ENCODE results near the gene GYS2.
"Not testable (repeated sequence)": the region's sequence is repeated elsewhere in the genome, so short reads cannot be mapped to it uniquely, and the experiment has no call there.

Gene GYS2

GRCh38 chr12:21606175-21606574 lies 1.5 kb upstream of the GYS2 start:
- Histone ChIP-seq H3K9me3 (ENCODE audit: control insufficient read depth, insufficient read depth, low read length) (no peaks in the 10 kb centered on the region), H3K36me3 (ENCODE audit: control insufficient read depth, insufficient read depth, low read length) (no peaks in the 10 kb centered on the region), H3K4me1 (ENCODE audit: control insufficient read depth, insufficient read depth, low read length) (no peaks in the 10 kb centered on the region), H3K27ac (ENCODE audit: low read length) (no peak overlapping the region), H3K4me3 (ENCODE audit: low read length) (no peak overlapping the region), H3K27me3 (ENCODE audit: control insufficient read depth, insufficient read depth, low read length) (no peaks in the 10 kb centered on the region)
- no CpG with 5 or more reads among the region's 1 CpG for WGBS (ENCODE audit: insufficient coverage, insufficient read length)
- no peak for DNase-seq (ENCODE audit: low read depth, low spot score)

GRCh38 chr12:21602774-21603173 lies 1.9 kb downstream of the GYS2 start:
- no peak for DNase-seq (ENCODE audit: low read depth, low spot score)
- WGBS (ENCODE audit: insufficient coverage, insufficient read length): no CpG with 5 or more reads among the region's 2 CpGs
- Histone ChIP-seq H3K4me3 (ENCODE audit: low read length) (no peak overlapping the region), H3K27ac (ENCODE audit: low read length) (no peak overlapping the region), H3K9me3 (ENCODE audit: control insufficient read depth, insufficient read depth, low read length) (no peaks in the 10 kb centered on the region), H3K36me3 (ENCODE audit: control insufficient read depth, insufficient read depth, low read length) (no peaks in the 10 kb centered on the region), H3K4me1 (ENCODE audit: control insufficient read depth, insufficient read depth, low read length) (no peaks in the 10 kb centered on the region), H3K27me3 (ENCODE audit: control insufficient read depth, insufficient read depth, low read length) (no peaks in the 10 kb centered on the region)

- Histone ChIP-seq H3K27me3 (ENCODE audit: control insufficient read depth, insufficient read depth, low read length) (no peaks in the 10 kb centered on the region), H3K9me3 (ENCODE audit: control insufficient read depth, insufficient read depth, low read length) (no peaks in the 10 kb centered on the region), H3K27ac (ENCODE audit: low read length) (no peak overlapping the region), H3K4me3 (ENCODE audit: low read length) (no peak overlapping the region), H3K4me1 (ENCODE audit: control insufficient read depth, insufficient read depth, low read length) (no peaks in the 10 kb centered on the region), H3K36me3 (ENCODE audit: control insufficient read depth, insufficient read depth, low read length) (no peaks in the 10 kb centered on the region)
- DNase-seq (ENCODE audit: low read depth, low spot score): no peak
- no CpG with 5 or more reads among the region's 5 CpGs for WGBS (ENCODE audit: insufficient coverage, insufficient read length)
These were observed 4.5 kb downstream of the GYS2 start for GRCh38 chr12:21600196-21600595.

- no peak overlapping the region for H3K4me3 ChIP-seq (ENCODE audit: low read length)
- no peaks in the 10 kb centered on the region for H3K9me3 ChIP-seq (ENCODE audit: control insufficient read depth, insufficient read depth, low read length)
- H3K27ac ChIP-seq (ENCODE audit: low read length): no peak overlapping the region
- no peaks in the 10 kb centered on the region for H3K4me1 ChIP-seq (ENCODE audit: control insufficient read depth, insufficient read depth, low read length)
- no peaks in the 10 kb centered on the region for H3K36me3 ChIP-seq (ENCODE audit: control insufficient read depth, insufficient read depth, low read length)
- DNase-seq (ENCODE audit: low read depth, low spot score): no peak
- no CpG with 5 or more reads among the region's 3 CpGs for WGBS (ENCODE audit: insufficient coverage, insufficient read length)
- H3K27me3 ChIP-seq (ENCODE audit: control insufficient read depth, insufficient read depth, low read length): no peaks in the 10 kb centered on the region
These were observed 5.3 kb downstream of the GYS2 start for GRCh38 chr12:21599143-21599999.

GRCh38 chr12:21598651-21599050 lies 6.0 kb downstream of the GYS2 start:
- H3K9me3 ChIP-seq (ENCODE audit: control insufficient read depth, insufficient read depth, low read length): no peaks in the 10 kb centered on the region
- H3K4me1 ChIP-seq (ENCODE audit: control insufficient read depth, insufficient read depth, low read length): no peaks in the 10 kb centered on the region
- H3K27me3 ChIP-seq (ENCODE audit: control insufficient read depth, insufficient read depth, low read length): no peaks in the 10 kb centered on the region
- H3K4me3 ChIP-seq (ENCODE audit: low read length): no peak overlapping the region
- no peak for DNase-seq (ENCODE audit: low read depth, low spot score)
- no peak overlapping the region for H3K27ac ChIP-seq (ENCODE audit: low read length)
- no CpG with 5 or more reads among the region's 4 CpGs for WGBS (ENCODE audit: insufficient coverage, insufficient read length)
- no peaks in the 10 kb centered on the region for H3K36me3 ChIP-seq (ENCODE audit: control insufficient read depth, insufficient read depth, low read length)

- H3K27me3 ChIP-seq (ENCODE audit: control insufficient read depth, insufficient read depth, low read length); H3K9me3 ChIP-seq (ENCODE audit: control insufficient read depth, insufficient read depth, low read length); H3K4me3 ChIP-seq (ENCODE audit: low read length); H3K36me3 ChIP-seq (ENCODE audit: control insufficient read depth, insufficient read depth, low read length); H3K27ac ChIP-seq (ENCODE audit: low read length); H3K4me1 ChIP-seq (ENCODE audit: control insufficient read depth, insufficient read depth, low read length); DNase-seq (ENCODE audit: low read depth, low spot score): not testable (repeated sequence)
These were observed 9.3 kb downstream of the GYS2 start for GRCh38 chr12:21595356-21595755.

- Histone ChIP-seq H3K36me3 (ENCODE audit: control insufficient read depth, insufficient read depth, low read length) (no peaks in the 10 kb centered on the region), H3K4me3 (ENCODE audit: low read length) (no peak overlapping the region), H3K27me3 (ENCODE audit: control insufficient read depth, insufficient read depth, low read length) (no peaks in the 10 kb centered on the region), H3K4me1 (ENCODE audit: control insufficient read depth, insufficient read depth, low read length) (no peaks in the 10 kb centered on the region), H3K27ac (ENCODE audit: low read length) (no peak overlapping the region), H3K9me3 (ENCODE audit: control insufficient read depth, insufficient read depth, low read length) (no peaks in the 10 kb centered on the region)
- no peak for DNase-seq (ENCODE audit: low read depth, low spot score)
- no CpG with 5 or more reads among the region's 3 CpGs for WGBS (ENCODE audit: insufficient coverage, insufficient read length)
These were observed 19.2 kb downstream of the GYS2 start for GRCh38 chr12:21585485-21585884.

GRCh38 chr12:21584403-21585182 lies 20.1 kb downstream of the GYS2 start:
- not testable (repeated sequence) for H3K27ac ChIP-seq (ENCODE audit: low read length); H3K4me3 ChIP-seq (ENCODE audit: low read length); H3K4me1 ChIP-seq (ENCODE audit: control insufficient read depth, insufficient read depth, low read length); DNase-seq (ENCODE audit: low read depth, low spot score); H3K9me3 ChIP-seq (ENCODE audit: control insufficient read depth, insufficient read depth, low read length); H3K27me3 ChIP-seq (ENCODE audit: control insufficient read depth, insufficient read depth, low read length); H3K36me3 ChIP-seq (ENCODE audit: control insufficient read depth, insufficient read depth, low read length)
- no CpG with 5 or more reads among the region's 5 CpGs for WGBS (ENCODE audit: insufficient coverage, insufficient read length)

GRCh38 chr12:21583587-21583986 lies 21.1 kb downstream of the GYS2 start:
- WGBS (ENCODE audit: insufficient coverage, insufficient read length): no CpG with 5 or more reads among the region's 4 CpGs
- Histone ChIP-seq H3K27ac (ENCODE audit: low read length) (no peak overlapping the region), H3K27me3 (ENCODE audit: control insufficient read depth, insufficient read depth, low read length) (no peaks in the 10 kb centered on the region), H3K4me3 (ENCODE audit: low read length) (no peak overlapping the region), H3K9me3 (ENCODE audit: control insufficient read depth, insufficient read depth, low read length) (no peaks in the 10 kb centered on the region), H3K4me1 (ENCODE audit: control insufficient read depth, insufficient read depth, low read length) (no peaks in the 10 kb centered on the region), H3K36me3 (ENCODE audit: control insufficient read depth, insufficient read depth, low read length) (no peaks in the 10 kb centered on the region)
- DNase-seq (ENCODE audit: low read depth, low spot score): no peak

- no peaks in the 10 kb centered on the region for H3K36me3 ChIP-seq (ENCODE audit: control insufficient read depth, insufficient read depth, low read length)
- no CpG with 5 or more reads among the region's 4 CpGs for WGBS (ENCODE audit: insufficient coverage, insufficient read length)
- DNase-seq (ENCODE audit: low read depth, low spot score): no peak
- no peaks in the 10 kb centered on the region for H3K9me3 ChIP-seq (ENCODE audit: control insufficient read depth, insufficient read depth, low read length)
- H3K27ac ChIP-seq (ENCODE audit: low read length): no peak overlapping the region
- no peaks in the 10 kb centered on the region for H3K4me1 ChIP-seq (ENCODE audit: control insufficient read depth, insufficient read depth, low read length)
- no peak overlapping the region for H3K4me3 ChIP-seq (ENCODE audit: low read length)
- no peaks in the 10 kb centered on the region for H3K27me3 ChIP-seq (ENCODE audit: control insufficient read depth, insufficient read depth, low read length)
These were observed 23.7 kb downstream of the GYS2 start for GRCh38 chr12:21580748-21581516.

Measured in iPS DF 6.9 (cell line).